A549 (cell line): ENCODE results near the gene PCYT2.

ENCODE experiments used
- BHLHE40 ChIP-seq: IDR thresholded peaks from 2 replicates; pipeline ENCODE4 v1.6.1; 2012; ENCODE audit warnings: low read depth, low read length, inconsistent platforms
- KDM1A ChIP-seq: fragments of 200-600 bp; sonication (generic); IDR thresholded peaks from 2 replicates; pipeline ENCODE4 v1.6.1; 2016; ENCODE audit warnings: low read depth, mild to moderate bottlenecking
- POLR2A ChIP-seq: IDR thresholded peaks from 2 replicates; pipeline ENCODE4 v1.6.1; 2012; ENCODE audit warnings: mild to moderate bottlenecking, low read length
- RAD21 ChIP-seq, 2 experiments: fragments of >200 bp in 1 of 2; sonication (Bioruptor Twin) in 1 of 2; formaldehyde crosslinking in 1 of 2; IDR thresholded peaks in 1 of 2; conservative IDR thresholded peaks in 1 of 2; 2 replicates in 1 of 2; 3 replicates in 1 of 2; pipeline ENCODE4 v1.6.1; 2012 to 2018; ENCODE audit warnings: inconsistent platforms in 1 of 2
- RARB ChIP-seq: fragments of 250-450 bp; sonication (Bioruptor Pico); IDR thresholded peaks from 2 replicates; pipeline ENCODE4 v1.8.0; 2021; ENCODE audit warnings: mild to moderate bottlenecking, moderate library complexity
- RFX5 ChIP-seq: fragments of 450-650 bp; IDR thresholded peaks from 2 replicates; pipeline ENCODE4 v1.7.1; 2014; ENCODE audit warnings: antibody characterized with exemption, mild to moderate bottlenecking, moderate library complexity
- SREBF2 ChIP-seq: fragments of 450-650 bp; IDR thresholded peaks from 2 replicates; pipeline ENCODE4 v1.6.1; 2014; ENCODE audit warnings: mild to moderate bottlenecking, moderate library complexity
- TFCP2L1 ChIP-seq: fragments of 250-450 bp; sonication (Bioruptor Pico); IDR thresholded peaks from 2 replicates; pipeline ENCODE4 v1.5.0; 2021; ENCODE audit warnings: mild to moderate bottlenecking
- TF ChIP-seq, protein P1 (sequence below): fragments of >200 bp; sonication (Bioruptor Twin); formaldehyde crosslinking; IDR thresholded peaks from 3 replicates; pipeline ENCODE4 v1.5.1; 2016
- TF ChIP-seq, protein P2 (sequence below): fragments of 200-600 bp; sonication (generic); IDR thresholded peaks from 2 replicates; pipeline ENCODE4 v1.6.1; 2016; ENCODE audit warnings: antibody characterized with exemption, mild to moderate bottlenecking, moderate library complexity
- TF ChIP-seq, protein P3 (sequence below): IDR thresholded peaks from 2 replicates; pipeline ENCODE4 v1.6.1; 2012
- TF ChIP-seq, protein P4 (sequence below): fragments of 150-350 bp; IDR thresholded peaks from 2 replicates; pipeline ENCODE4 v1.6.1; 2014; ENCODE audit warnings: low read depth, mild to moderate bottlenecking, low read length

DNA sequence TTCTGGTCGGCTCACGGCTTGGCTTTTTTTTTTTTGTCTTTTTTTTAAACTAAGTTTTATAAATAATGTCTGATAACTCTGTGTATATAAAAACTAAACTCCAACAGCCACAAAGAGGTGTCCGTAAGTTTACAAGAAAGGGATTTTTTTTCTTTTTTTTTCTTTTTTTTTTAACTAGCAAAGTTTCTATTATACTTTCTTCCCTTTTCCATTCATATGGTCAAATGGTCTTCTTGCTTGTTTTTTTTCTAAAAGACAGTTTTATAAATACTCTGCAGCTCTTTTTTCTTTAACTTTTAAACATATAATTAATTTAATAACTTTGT is 10.3 kb upstream of the PCYT2 start:
- TF ChIP-seq, protein P1, sequence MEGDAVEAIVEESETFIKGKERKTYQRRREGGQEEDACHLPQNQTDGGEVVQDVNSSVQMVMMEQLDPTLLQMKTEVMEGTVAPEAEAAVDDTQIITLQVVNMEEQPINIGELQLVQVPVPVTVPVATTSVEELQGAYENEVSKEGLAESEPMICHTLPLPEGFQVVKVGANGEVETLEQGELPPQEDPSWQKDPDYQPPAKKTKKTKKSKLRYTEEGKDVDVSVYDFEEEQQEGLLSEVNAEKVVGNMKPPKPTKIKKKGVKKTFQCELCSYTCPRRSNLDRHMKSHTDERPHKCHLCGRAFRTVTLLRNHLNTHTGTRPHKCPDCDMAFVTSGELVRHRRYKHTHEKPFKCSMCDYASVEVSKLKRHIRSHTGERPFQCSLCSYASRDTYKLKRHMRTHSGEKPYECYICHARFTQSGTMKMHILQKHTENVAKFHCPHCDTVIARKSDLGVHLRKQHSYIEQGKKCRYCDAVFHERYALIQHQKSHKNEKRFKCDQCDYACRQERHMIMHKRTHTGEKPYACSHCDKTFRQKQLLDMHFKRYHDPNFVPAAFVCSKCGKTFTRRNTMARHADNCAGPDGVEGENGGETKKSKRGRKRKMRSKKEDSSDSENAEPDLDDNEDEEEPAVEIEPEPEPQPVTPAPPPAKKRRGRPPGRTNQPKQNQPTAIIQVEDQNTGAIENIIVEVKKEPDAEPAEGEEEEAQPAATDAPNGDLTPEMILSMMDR, result no peak
- TF ChIP-seq POLR2A (no peak), TFCP2L1 (CRISPR knock-in tag) (no peak), RAD21 (conservative IDR thresholded peaks at IDR 0.05 in 1 of 2, IDR thresholded peaks at IDR 0.05 in 1 of 2) (no peak), SREBF2 (no peak), RFX5 (no peak), KDM1A (no peak), BHLHE40 (no peak), RARB (CRISPR knock-in tag) (no peak)
- TF ChIP-seq, protein P2, sequence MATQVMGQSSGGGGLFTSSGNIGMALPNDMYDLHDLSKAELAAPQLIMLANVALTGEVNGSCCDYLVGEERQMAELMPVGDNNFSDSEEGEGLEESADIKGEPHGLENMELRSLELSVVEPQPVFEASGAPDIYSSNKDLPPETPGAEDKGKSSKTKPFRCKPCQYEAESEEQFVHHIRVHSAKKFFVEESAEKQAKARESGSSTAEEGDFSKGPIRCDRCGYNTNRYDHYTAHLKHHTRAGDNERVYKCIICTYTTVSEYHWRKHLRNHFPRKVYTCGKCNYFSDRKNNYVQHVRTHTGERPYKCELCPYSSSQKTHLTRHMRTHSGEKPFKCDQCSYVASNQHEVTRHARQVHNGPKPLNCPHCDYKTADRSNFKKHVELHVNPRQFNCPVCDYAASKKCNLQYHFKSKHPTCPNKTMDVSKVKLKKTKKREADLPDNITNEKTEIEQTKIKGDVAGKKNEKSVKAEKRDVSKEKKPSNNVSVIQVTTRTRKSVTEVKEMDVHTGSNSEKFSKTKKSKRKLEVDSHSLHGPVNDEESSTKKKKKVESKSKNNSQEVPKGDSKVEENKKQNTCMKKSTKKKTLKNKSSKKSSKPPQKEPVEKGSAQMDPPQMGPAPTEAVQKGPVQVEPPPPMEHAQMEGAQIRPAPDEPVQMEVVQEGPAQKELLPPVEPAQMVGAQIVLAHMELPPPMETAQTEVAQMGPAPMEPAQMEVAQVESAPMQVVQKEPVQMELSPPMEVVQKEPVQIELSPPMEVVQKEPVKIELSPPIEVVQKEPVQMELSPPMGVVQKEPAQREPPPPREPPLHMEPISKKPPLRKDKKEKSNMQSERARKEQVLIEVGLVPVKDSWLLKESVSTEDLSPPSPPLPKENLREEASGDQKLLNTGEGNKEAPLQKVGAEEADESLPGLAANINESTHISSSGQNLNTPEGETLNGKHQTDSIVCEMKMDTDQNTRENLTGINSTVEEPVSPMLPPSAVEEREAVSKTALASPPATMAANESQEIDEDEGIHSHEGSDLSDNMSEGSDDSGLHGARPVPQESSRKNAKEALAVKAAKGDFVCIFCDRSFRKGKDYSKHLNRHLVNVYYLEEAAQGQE, result no peak
- TF ChIP-seq, protein P3, sequence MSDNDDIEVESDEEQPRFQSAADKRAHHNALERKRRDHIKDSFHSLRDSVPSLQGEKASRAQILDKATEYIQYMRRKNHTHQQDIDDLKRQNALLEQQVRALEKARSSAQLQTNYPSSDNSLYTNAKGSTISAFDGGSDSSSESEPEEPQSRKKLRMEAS, result no peak
- TF ChIP-seq, protein P4, sequence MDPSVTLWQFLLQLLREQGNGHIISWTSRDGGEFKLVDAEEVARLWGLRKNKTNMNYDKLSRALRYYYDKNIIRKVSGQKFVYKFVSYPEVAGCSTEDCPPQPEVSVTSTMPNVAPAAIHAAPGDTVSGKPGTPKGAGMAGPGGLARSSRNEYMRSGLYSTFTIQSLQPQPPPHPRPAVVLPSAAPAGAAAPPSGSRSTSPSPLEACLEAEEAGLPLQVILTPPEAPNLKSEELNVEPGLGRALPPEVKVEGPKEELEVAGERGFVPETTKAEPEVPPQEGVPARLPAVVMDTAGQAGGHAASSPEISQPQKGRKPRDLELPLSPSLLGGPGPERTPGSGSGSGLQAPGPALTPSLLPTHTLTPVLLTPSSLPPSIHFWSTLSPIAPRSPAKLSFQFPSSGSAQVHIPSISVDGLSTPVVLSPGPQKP, result no peak
